CD14-positive monocyte (primary cell): ENCODE data around the gene PLSCR3. TPM values are rescaled to one million over a fixed set of nuclear protein-coding genes. Genes with fewer than 3 reads are reported as not detected.

Source experiments
- DNase-seq, 3 donors: peaks; one replicate each; pipeline ENCODE4 v3.0.0-alpha.2; 2011 to 2022
- H2AFZ ChIP-seq: 2 replicates; pipeline ENCODE4 v1.6.0; 2012; ENCODE audit warnings: mild to moderate bottlenecking, low read depth, low read length, inconsistent platforms; ENCODE audit not compliant: insufficient read depth, poor library complexity, severe bottlenecking
- H3K27ac ChIP-seq, 2 donors: 1 replicate in 1 of 2; 2 replicates in 1 of 2; pipeline ENCODE4 v1.5.1; 2012 to 2013; ENCODE audit warnings: low read length in 2 of 2, control low read depth in 1 of 2, inconsistent platforms in 1 of 2, low read depth in 1 of 2, mild to moderate bottlenecking in 1 of 2
- H3K27me3 ChIP-seq, 2 donors: one replicate each; pipeline versions ENCODE4 v1.6.0 to v1.6.1; 2011 to 2013; ENCODE audit warnings: low read length in 2 of 2; ENCODE audit not compliant: control insufficient read depth in 2 of 2, insufficient read depth in 2 of 2
- H3K36me3 ChIP-seq, 2 donors: replicated peaks in 1 of 2; 1 replicate in 1 of 2; 2 replicates in 1 of 2; pipeline versions ENCODE4 v1.5.1 to v1.6.1; 2012 to 2013; ENCODE audit warnings: low read length in 2 of 2, control low read depth in 1 of 2, inconsistent platforms in 1 of 2, mild to moderate bottlenecking in 1 of 2; ENCODE audit not compliant: insufficient read depth in 2 of 2, control insufficient read depth in 1 of 2
- H3K4me1 ChIP-seq, 2 donors: 1 replicate in 1 of 2; 2 replicates in 1 of 2; pipeline versions ENCODE4 v1.5.1 to v1.6.1; 2012 to 2013; ENCODE audit warnings: low read length in 2 of 2, control low read depth in 1 of 2, inconsistent platforms in 1 of 2, mild to moderate bottlenecking in 1 of 2, moderate library complexity in 1 of 2; ENCODE audit not compliant: insufficient read depth in 2 of 2, control insufficient read depth in 1 of 2
- H3K4me2 ChIP-seq: replicated peaks from 2 replicates; pipeline ENCODE3; 2012; ENCODE audit warnings: low read length, moderate library complexity, mild to moderate bottlenecking; ENCODE audit not compliant: poor library complexity, severe bottlenecking; ENCODE audit errors: extremely low read depth
- H3K4me3 ChIP-seq, 3 experiments: fragments of 200-600 bp in 1 of 3; sonication (generic) in 1 of 3; replicated peaks in 1 of 3; 1 replicate in 2 of 3; 2 replicates in 1 of 3; pipeline ENCODE4 v1.5.1; 2011 to 2013; ENCODE audit warnings: low read length in 3 of 3, mild to moderate bottlenecking in 3 of 3, control low read depth in 2 of 3, low read depth in 2 of 3, inconsistent platforms in 1 of 3, moderate library complexity in 1 of 3
- H3K79me2 ChIP-seq: 2 replicates; pipeline ENCODE4 v1.6.0; 2012; ENCODE audit warnings: mild to moderate bottlenecking, control low read depth, inconsistent platforms, low read length, moderate library complexity; ENCODE audit not compliant: insufficient read depth
- H3K9ac ChIP-seq: 2 replicates; pipeline ENCODE4 v1.6.0; 2017; ENCODE audit warnings: low read length, mild to moderate bottlenecking; ENCODE audit not compliant: insufficient read depth, poor library complexity, severe bottlenecking
- H3K9me3 ChIP-seq, 2 donors: replicated peaks in 1 of 2; 1 replicate in 1 of 2; 2 replicates in 1 of 2; pipeline versions ENCODE4 v1.5.1 to v1.6.1; 2012 to 2013; ENCODE audit warnings: low read length in 2 of 2, control low read depth in 1 of 2; ENCODE audit not compliant: control insufficient read depth in 1 of 2, insufficient read depth in 1 of 2
- H4K20me1 ChIP-seq: 2 replicates; pipeline ENCODE4 v1.6.0; 2012; ENCODE audit warnings: mild to moderate bottlenecking, low read length, control low read depth, moderate library complexity; ENCODE audit not compliant: insufficient read depth
- H3K27ac Mint-ChIP-seq, 7 donors: one replicate each; pipeline ENCODE4 v1.8.0; 2020; ENCODE audit warnings: mild to moderate bottlenecking in 7 of 7, mixed read lengths in 7 of 7, moderate library complexity in 6 of 7, inconsistent platforms in 2 of 7
- H3K27me3 Mint-ChIP-seq, 3 donors: one replicate each; pipeline ENCODE4 v1.8.0; 2021 to 2022; ENCODE audit warnings: low read depth in 3 of 3, mild to moderate bottlenecking in 3 of 3, mixed read lengths in 3 of 3, moderate library complexity in 3 of 3, inconsistent platforms in 1 of 3
- H3K36me3 Mint-ChIP-seq, 2 donors: one replicate each; pipeline ENCODE4 v1.8.0; 2020; ENCODE audit warnings: mixed read lengths in 2 of 2, inconsistent platforms in 1 of 2, mild to moderate bottlenecking in 1 of 2
- H3K4me1 Mint-ChIP-seq: one replicate; pipeline ENCODE4 v1.8.0; 2020; ENCODE audit warnings: mild to moderate bottlenecking, mixed read lengths
- H3K4me3 Mint-ChIP-seq, 2 donors: one replicate each; pipeline ENCODE4 v1.8.0; 2020; ENCODE audit warnings: mild to moderate bottlenecking in 2 of 2, mixed read lengths in 2 of 2, moderate library complexity in 1 of 2
- H3K9me3 Mint-ChIP-seq, 7 donors: one replicate each; pipeline ENCODE4 v1.8.0; 2020 to 2022; ENCODE audit warnings: mixed read lengths in 7 of 7, mild to moderate bottlenecking in 6 of 7, moderate library complexity in 6 of 7, inconsistent platforms in 2 of 7
- CTCF ChIP-seq: fragments of 200-600 bp; IDR thresholded peaks from one replicate; pipeline ENCODE4 v1.8.0; 2022; ENCODE audit warnings: antibody characterized with exemption, mild to moderate bottlenecking
- WGBS: methylation state at CpG from one replicate; pipeline ENCODE4 v1.1.5; 2013; ENCODE audit warnings: missing lambda C conversion rate; ENCODE audit not compliant: insufficient coverage; 5-methylcytosine and 5-hydroxymethylcytosine counted together
- intact Hi-C, 2 donors: fragments of 100-400 bp; cut with micrococcal nuclease; formaldehyde crosslinking; loops; one replicate each; pipeline versions ENCODE4 v1.15.0 to v1.15.1; 2023
- polyA plus RNA-seq, 3 donors: library from polyadenylated mRNA; depleted of rRNA in 1 of 3; unstranded in 2 of 3; stranded (reverse) in 1 of 3; fragments of 300-500 nt in 2 of 3; fragments of >200 nt in 1 of 3; fragmentation: Illumina TruSeq in 2 of 3; gene quantifications; 1 replicate in 2 of 3; 2 replicates in 1 of 3; pipeline ENCODE4 v1.2.3, GENCODE V29; 2012 to 2021

PLSCR3 gene
- polyA plus RNA-seq, 3 donors = 37.6 to 70.4 (median 45.7) TPM

DNA sequence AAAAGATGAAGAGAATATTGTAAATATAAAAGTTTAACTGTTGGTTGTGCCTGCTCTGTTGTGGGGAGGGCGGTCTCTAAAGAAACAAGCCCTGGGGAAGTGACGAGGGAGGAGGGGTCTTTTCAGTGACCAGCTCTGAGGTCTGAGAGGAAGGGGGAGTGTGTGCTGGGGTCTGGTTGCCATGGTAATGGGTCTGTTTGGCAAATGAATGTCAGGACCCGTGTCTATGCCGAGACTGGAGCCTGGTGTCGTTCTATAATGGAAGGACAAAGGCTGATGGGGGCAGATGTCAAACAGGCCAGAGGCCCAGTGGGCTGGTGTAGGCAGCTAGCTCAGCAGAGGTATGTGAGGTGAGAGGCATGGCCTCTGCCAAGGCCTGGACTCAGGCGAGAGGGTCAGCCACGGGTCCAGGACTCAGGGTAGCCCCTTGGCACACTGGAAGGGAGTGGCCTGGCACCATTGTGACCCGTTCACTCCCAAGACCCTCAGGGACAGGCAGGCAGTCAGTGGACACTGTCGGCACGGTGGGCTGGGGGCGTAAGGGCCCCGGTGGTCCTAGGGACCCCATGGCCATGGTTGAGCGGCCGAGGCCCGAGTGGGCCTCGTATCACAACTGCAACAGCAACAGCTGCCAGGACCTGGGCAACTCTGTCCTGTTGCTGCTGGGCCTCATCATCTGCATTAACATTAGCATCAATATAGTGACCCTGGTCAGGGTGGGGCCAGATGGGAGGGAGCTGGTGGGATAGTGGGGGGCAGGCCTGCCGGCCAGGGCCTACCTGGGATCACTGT, 25.7 kb upstream of the PLSCR3 start, which contains the start of gene SPEM1:
Gene SPEM1 (plus strand): TSS at position 506 of the 792 bp plus-strand sequence. CDS start 61 bp downstream, at position 567.
- intact Hi-C loops = no loop called here
- no peaks in the 10 kb centered on the region for H3K36me3 Mint-ChIP-seq
- no peak for DNase-seq
- no peaks in the 10 kb centered on the region for H3K79me2 ChIP-seq
- 95% methylated on average over 16 of the region's 17 CpGs for WGBS
- H3K36me3 ChIP-seq = no peaks in the 10 kb centered on the region
- no peaks in the 10 kb centered on the region for H3K4me1 ChIP-seq
- H3K4me3 Mint-ChIP-seq = no peak within 1 kb of the TSS
- no peak within 1 kb of the TSS for H3K9ac ChIP-seq
- no peaks in the 10 kb centered on the region for H3K9me3 Mint-ChIP-seq
- no peak within 1 kb of the TSS for H3K4me2 ChIP-seq
- no peak within 1 kb of the TSS for H2AFZ ChIP-seq
- no peaks in the 10 kb centered on the region for H3K9me3 ChIP-seq
- no peak within 1 kb of the TSS for H3K27ac ChIP-seq
- no peaks in the 10 kb centered on the region for H3K4me1 Mint-ChIP-seq
- peak within 1 kb of the TSS in 1 of 7 donors; percentile 2 for H3K27ac Mint-ChIP-seq
- no peak for TF ChIP-seq CTCF
- H3K4me3 ChIP-seq = no peak within 1 kb of the TSS
- no peaks in the 10 kb centered on the region for H3K27me3 ChIP-seq
- H4K20me1 ChIP-seq = no peaks in the 10 kb centered on the region
- H3K27me3 Mint-ChIP-seq = peaks cover 2 to 9% (median 6%) of the 10 kb centered on the region in 3 donors

- H2AFZ ChIP-seq = no peak overlapping the region
- no peaks in the 10 kb centered on the region for H3K4me1 Mint-ChIP-seq
- no peak overlapping the region for H3K4me3 Mint-ChIP-seq
- no peaks in the 10 kb centered on the region for H3K4me1 ChIP-seq
- no peaks in the 10 kb centered on the region for H3K9me3 Mint-ChIP-seq
- intact Hi-C loops = no loop called here
- H3K27me3 ChIP-seq = no peaks in the 10 kb centered on the region
- H3K9me3 ChIP-seq = no peaks in the 10 kb centered on the region
- H3K27ac ChIP-seq = no peak overlapping the region
- H3K9ac ChIP-seq = no peak overlapping the region
- H3K4me3 ChIP-seq = no peak overlapping the region
- no peaks in the 10 kb centered on the region for H3K36me3 Mint-ChIP-seq
- H3K79me2 ChIP-seq = no peaks in the 10 kb centered on the region
- peaks cover 0 to 8% (median 6%) of the 10 kb centered on the region in 3 donors for H3K27me3 Mint-ChIP-seq
- H3K4me2 ChIP-seq = no peak overlapping the region
- no peak for DNase-seq
- WGBS = 92% methylated on average over 8 of the region's 18 CpGs
- H3K36me3 ChIP-seq = no peaks in the 10 kb centered on the region
- peak overlapping the region in 2 of 7 donors; percentile 33 to 82 for H3K27ac Mint-ChIP-seq
- no peak for TF ChIP-seq CTCF
- H4K20me1 ChIP-seq = no peaks in the 10 kb centered on the region
These were observed 24.3 kb upstream of the PLSCR3 start for GRCh38 chr17:7418472-7419152.
